HepG2 (cell line): Measurements from ENCODE around the gene SMG7. TPM values are rescaled to one million over a fixed set of nuclear protein-coding genes. Genes with fewer than 3 reads are reported as not detected.

Experiments used
- ATAC-seq: fragments of 200-7000 bp; cut with Tn5 transposase; 3 replicates; pipeline ENCODE4 v1.9.1; 2020; ENCODE audit warnings: mild to moderate bottlenecking, moderate library complexity
- BruUV-seq: library from RNA; stranded (reverse); fragments of 400-500 nt; replicated peaks from 2 replicates; lab custom pipeline; 2021; lab: Mats Ljungman, UMichigan
- CTCF ChIA-PET: fragments of 300-600 bp; formaldehyde crosslinking; extraction: SDS; loops from one replicate; lab custom pipeline; 2021; ENCODE audit warnings: low total read pairs, inconsistent platforms, low intra/inter-chr PET ratio; lab: Yijun Ruan, JAX
- POLR2A ChIA-PET: fragments of 350-600 bp; sonication (Branson Sonifier 250); formaldehyde crosslinking; loops from one replicate; lab custom pipeline; 2020; ENCODE audit warnings: antibody characterized with exemption, inconsistent platforms; lab: Yijun Ruan, JAX
- DNase-seq: peaks from one replicate; pipeline ENCODE4 v3.0.0-alpha.2; 2015; ENCODE audit warnings: low spot score
- FAIRE-seq: peaks from 3 replicates; lab custom pipeline; 2011; peaks lifted over from hg19 to GRCh38; lab: Jason Lieb, UNC
- H2AFZ ChIP-seq: one replicate; pipeline ENCODE4 v1.6.1; 2011; ENCODE audit warnings: low read length, inconsistent platforms
- H3K27ac ChIP-seq: fragments of 300-600 bp; 3 replicates; pipeline ENCODE4 v1.8.0; 2011; ENCODE audit warnings: mixed run types, mild to moderate bottlenecking, mixed read lengths, low read length, inconsistent platforms; ENCODE audit not compliant: insufficient read depth; ENCODE audit errors: extremely low read length
- H3K27me3 ChIP-seq, 2 experiments: fragments of 200-600 bp in 1 of 2; 2 replicates in 1 of 2; 3 replicates in 1 of 2; pipeline versions ENCODE4 v1.6.0 to v1.8.0; 2011; ENCODE audit warnings: low read length in 2 of 2, mild to moderate bottlenecking in 2 of 2, moderate library complexity in 2 of 2, inconsistent platforms in 1 of 2; ENCODE audit not compliant: insufficient read depth in 2 of 2, control insufficient read depth in 1 of 2
- H3K36me3 ChIP-seq, 2 experiments: fragments of 200-600 bp in 1 of 2; replicated peaks in 1 of 2; 2 replicates in 1 of 2; 3 replicates in 1 of 2; pipeline versions ENCODE4 v1.5.1 to v1.8.0; 2011; ENCODE audit warnings: low read length in 2 of 2, inconsistent platforms in 1 of 2; ENCODE audit not compliant: insufficient read depth in 2 of 2, control insufficient read depth in 1 of 2
- H3K4me1 ChIP-seq: 2 replicates; pipeline ENCODE4 v1.5.1; 2012; ENCODE audit warnings: low read length, inconsistent platforms; ENCODE audit not compliant: insufficient read depth
- H3K4me2 ChIP-seq: 2 replicates; pipeline ENCODE4 v1.6.0; 2011; ENCODE audit warnings: low read depth, low read length, inconsistent platforms
- H3K4me3 ChIP-seq, 3 experiments: fragments of 200-600 bp in 1 of 3; sonication (generic), shearing (Covaris generic) in 1 of 3; replicated peaks in 1 of 3; 2 replicates each; pipeline ENCODE4 v1.5.1; 2011 to 2016; ENCODE audit warnings: low read length in 3 of 3, inconsistent platforms in 2 of 3, low read depth in 2 of 3, mild to moderate bottlenecking in 2 of 3, control low read depth in 1 of 3, mixed read lengths in 1 of 3; ENCODE audit not compliant: insufficient read depth in 1 of 3
- H3K79me2 ChIP-seq: one replicate; pipeline ENCODE4 v1.6.1; 2011; ENCODE audit warnings: low read length, inconsistent platforms; ENCODE audit not compliant: insufficient read depth
- H3K9ac ChIP-seq: 2 replicates; pipeline ENCODE4 v1.6.0; 2011; ENCODE audit warnings: mild to moderate bottlenecking, low read depth, low read length, inconsistent platforms; ENCODE audit not compliant: insufficient read depth
- H3K9me3 ChIP-seq: 2 replicates; pipeline ENCODE4 v1.5.1; 2012; ENCODE audit warnings: mild to moderate bottlenecking, low read length
- H4K20me1 ChIP-seq: 2 replicates; pipeline ENCODE4 v1.6.0; 2011; ENCODE audit warnings: inconsistent platforms, mild to moderate bottlenecking, low read length, moderate library complexity; ENCODE audit not compliant: insufficient read depth
- ELF3 ChIP-seq: IDR thresholded peaks from 2 replicates; pipeline ENCODE4 v1.6.1; 2016; ENCODE audit warnings: missing genetic modification reagents, missing compliant biosample characterization
- FOXA1 ChIP-seq, 2 experiments: fragments of 450-650 bp in 1 of 2; sonication (generic) in 1 of 2; formaldehyde crosslinking in 1 of 2; IDR thresholded peaks; 2 replicates each; pipeline versions ENCODE4 v1.4.0 to v1.6.1; 2016 to 2020; ENCODE audit warnings: missing genetic modification reagents in 1 of 2
- NFKBIZ ChIP-seq: IDR thresholded peaks from 2 replicates; pipeline ENCODE4 v1.6.1; 2018; ENCODE audit warnings: missing genetic modification reagents, missing compliant biosample characterization
- NR0B2 ChIP-seq: sonication (generic); formaldehyde crosslinking; IDR thresholded peaks from 2 replicates; pipeline ENCODE4 v1.4.0; 2020; ENCODE audit warnings: mild to moderate bottlenecking, missing genetic modification reagents
- SATB2 ChIP-seq: sonication (generic); formaldehyde crosslinking; IDR thresholded peaks from 2 replicates; pipeline ENCODE4 v1.5.0; 2020; ENCODE audit warnings: missing genetic modification reagents
- ZBTB33 ChIP-seq: sonication (generic); formaldehyde crosslinking; IDR thresholded peaks from 2 replicates; pipeline ENCODE4 v1.4.0; 2020; ENCODE audit warnings: missing genetic modification reagents
- ZMYM4 ChIP-seq: sonication (generic); formaldehyde crosslinking; IDR thresholded peaks from 2 replicates; pipeline ENCODE4 v1.8.1; 2023; ENCODE audit warnings: mild to moderate bottlenecking, missing genetic modification reagents
- ZNF460 ChIP-seq: sonication (generic); formaldehyde crosslinking; IDR thresholded peaks from 2 replicates; pipeline ENCODE4 v1.5.1; 2020; ENCODE audit warnings: missing genetic modification reagents, mild to moderate bottlenecking, borderline replicate concordance
- WGBS: methylation state at CpG from one replicate; pipeline ENCODE4 v1.1.6; 2017; ENCODE audit warnings: low lambda C conversion rate; 5-methylcytosine and 5-hydroxymethylcytosine counted together
- in situ Hi-C: cut with HindIII; loops from 2 replicates; pipeline ENCODE4 v1.10.0; 2017; ENCODE audit warnings: low pct_unique_long_range_greater_than_20kb; ENCODE audit not compliant: extremely low pct_ligation_motif_present
- intact Hi-C: fragments of 100-400 bp; cut with micrococcal nuclease; formaldehyde crosslinking; loops from one replicate; pipeline ENCODE4 v1.10.0; 2022; ENCODE audit not compliant: unreplicated experiment
- polyA plus RNA-seq, 8 experiments: library from polyadenylated mRNA; depleted of rRNA in 3 of 8; stranded (reverse) in 7 of 8; unstranded in 1 of 8; fragments of >200 nt; fragmentation: Illumina TruSeq in 4 of 8; extraction: Trizol in 4 of 8; gene quantifications; 2 replicates each; pipeline versions ENCODE4 v1.2.1 to v1.2.3, GENCODE V29; 2011 to 2016; ENCODE audit warnings: low read depth in 4 of 8, missing spikeins in 1 of 8, mixed read lengths in 1 of 8; ENCODE audit not compliant: insufficient read depth in 1 of 8
- total RNA-seq, 5 experiments: library from RNA; depleted of rRNA; stranded (reverse); fragments of >200 nt; fragmentation: Illumina TruSeq; extraction: Trizol; gene quantifications; 2 replicates each; pipeline ENCODE4 v1.2.3, GENCODE V29; 2016; ENCODE audit warnings: low read depth in 1 of 5
- TF ChIP-seq, protein P1 (sequence below): IDR thresholded peaks from 2 replicates; pipeline ENCODE4 v1.6.1; 2018; ENCODE audit warnings: missing genetic modification reagents

SMG7 gene
- total and polyA plus RNA-seq, 2 of the 13 experiments (the other 11 are each of a cell fraction or from before 2014, with no cell fraction given): 14.9 to 27.9 TPM

- no peaks in the 10 kb centered on the region for H3K79me2 ChIP-seq
- peaks cover 22% of the 10 kb centered on the region for H3K4me1 ChIP-seq
- ATAC-seq: no peak
- BruUV-seq: no TSS peak
- no peak overlapping the region for H3K4me3 ChIP-seq
- WGBS: 80% methylated on average over 2 of the region's 2 CpGs
- no peak for FAIRE-seq
- H3K4me2 ChIP-seq: no peak overlapping the region
- no peaks in the 10 kb centered on the region for H4K20me1 ChIP-seq
- no peak overlapping the region for H2AFZ ChIP-seq
- intact Hi-C loops (no loop called here), in situ Hi-C loops (loop anchor here (25.0 kb wide), 1 partner anchor 279 kb away; no protein-coding TSS in a partner anchor)
- no peak for DNase-seq
- ChIA-PET CTCF (no interaction called here), POLR2A (no interaction called here)
- H3K27ac ChIP-seq: no peak overlapping the region
- H3K27me3 ChIP-seq: no peaks in the 10 kb centered on the region
- H3K9ac ChIP-seq: no peak overlapping the region
- H3K9me3 ChIP-seq: no peaks in the 10 kb centered on the region
- H3K36me3 ChIP-seq: no peaks in the 10 kb centered on the region
- TF ChIP-seq NR0B2 (CRISPR knock-in tag) (no peak), ZMYM4 (CRISPR knock-in tag) (no peak), FOXA1 (IDR thresholded peaks at IDR 0.05) (no peak), FOXA1 (CRISPR knock-in tag; IDR thresholded peaks at IDR 0.05) (no peak), ZNF460 (CRISPR knock-in tag) (no peak), NFKBIZ (CRISPR knock-in tag) (no peak), ZBTB33 (no peak), ELF3 (no peak), SATB2 (no peak)
- TF ChIP-seq, protein P1, sequence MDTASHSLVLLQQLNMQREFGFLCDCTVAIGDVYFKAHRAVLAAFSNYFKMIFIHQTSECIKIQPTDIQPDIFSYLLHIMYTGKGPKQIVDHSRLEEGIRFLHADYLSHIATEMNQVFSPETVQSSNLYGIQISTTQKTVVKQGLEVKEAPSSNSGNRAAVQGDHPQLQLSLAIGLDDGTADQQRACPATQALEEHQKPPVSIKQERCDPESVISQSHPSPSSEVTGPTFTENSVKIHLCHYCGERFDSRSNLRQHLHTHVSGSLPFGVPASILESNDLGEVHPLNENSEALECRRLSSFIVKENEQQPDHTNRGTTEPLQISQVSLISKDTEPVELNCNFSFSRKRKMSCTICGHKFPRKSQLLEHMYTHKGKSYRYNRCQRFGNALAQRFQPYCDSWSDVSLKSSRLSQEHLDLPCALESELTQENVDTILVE (CRISPR knock-in tag): no peak
Measured at GRCh38 chr1:183566026-183566425, 93.7 kb downstream of the SMG7 start.
